GM18526 (cell line): Measurements from ENCODE around the gene CYP19A1.

Experiments
- POLR2A ChIP-seq: IDR thresholded peaks from 3 replicates; pipeline ENCODE4 v1.6.1; 2011; ENCODE audit not compliant: insufficient read length; ENCODE audit errors: extremely low read depth

CYP19A1 gene

GRCh38 chr15:51302480-51302879 lies 35.9 kb downstream of the CYP19A1 start:
- TF ChIP-seq POLR2A: no peak

- no peak for TF ChIP-seq POLR2A
Measured at GRCh38 chr15:51299187-51300015, 39.0 kb downstream of the CYP19A1 start.

- TF ChIP-seq POLR2A: no peak
Measured at GRCh38 chr15:51298620-51299019, 39.8 kb downstream of the CYP19A1 start.

- no peak for TF ChIP-seq POLR2A
Measured at GRCh38 chr15:51290720-51291119, 47.7 kb downstream of the CYP19A1 start.

- TF ChIP-seq POLR2A: no peak
Measured at GRCh38 chr15:51289290-51289689, 49.1 kb downstream of the CYP19A1 start.

GRCh38 chr15:51288143-51289065 lies 50.0 kb downstream of the CYP19A1 start:
- no peak for TF ChIP-seq POLR2A

GRCh38 chr15:51286816-51287215 lies 51.6 kb downstream of the CYP19A1 start:
- TF ChIP-seq POLR2A: no peak

GRCh38 chr15:51285399-51285798 lies 53.0 kb downstream of the CYP19A1 start:
- TF ChIP-seq POLR2A: no peak

- no peak for TF ChIP-seq POLR2A
Measured at GRCh38 chr15:51284871-51285270, 53.5 kb downstream of the CYP19A1 start.

GRCh38 chr15:51283026-51283425 lies 55.4 kb downstream of the CYP19A1 start:
- TF ChIP-seq POLR2A: no peak

- no peak for TF ChIP-seq POLR2A
Measured at GRCh38 chr15:51281368-51281967, 56.9 kb downstream of the CYP19A1 start.

- no peak for TF ChIP-seq POLR2A
Measured at GRCh38 chr15:51280838-51281237, 57.6 kb downstream of the CYP19A1 start.

GRCh38 chr15:51279391-51279790 lies 59.0 kb downstream of the CYP19A1 start:
- TF ChIP-seq POLR2A: no peak

GRCh38 chr15:51277101-51277500 lies 61.3 kb downstream of the CYP19A1 start:
- TF ChIP-seq POLR2A: no peak

- no peak for TF ChIP-seq POLR2A
Measured at GRCh38 chr15:51274956-51275355, 63.4 kb downstream of the CYP19A1 start.

GRCh38 chr15:51270706-51271105 lies 67.7 kb downstream of the CYP19A1 start:
- TF ChIP-seq POLR2A: no peak
